GM06990 (cell line): ENCODE results near the gene ZFP36L1.

Experiments used
- DNase-seq: peaks from one replicate; pipeline ENCODE4 v3.0.0-alpha.2; 2011; ENCODE audit not compliant: insufficient read length; ENCODE audit errors: extremely low read depth
- H3K27me3 ChIP-seq: replicated peaks from 2 replicates; pipeline ENCODE4 v1.6.0; 2011; ENCODE audit warnings: low read length; ENCODE audit not compliant: control insufficient read depth, insufficient read depth
- H3K36me3 ChIP-seq: 2 replicates; pipeline ENCODE4 v1.5.1; 2011; ENCODE audit warnings: low read length; ENCODE audit not compliant: control insufficient read depth, insufficient read depth
- H3K4me3 ChIP-seq: replicated peaks from 2 replicates; pipeline ENCODE4 v1.5.1; 2011; ENCODE audit warnings: low read depth, mild to moderate bottlenecking, control low read depth, low read length
- CTCF ChIP-seq: IDR thresholded peaks from 2 replicates; pipeline ENCODE4 v1.5.1; 2011; ENCODE audit warnings: low read length, control low read depth, mild to moderate bottlenecking, inconsistent platforms; ENCODE audit not compliant: insufficient read depth, poor library complexity, severe bottlenecking

ZFP36L1 gene

GRCh38 chr14:68740788-68741476 lies 51.9 kb downstream of the ZFP36L1 start:
- Histone ChIP-seq H3K27me3 (no peaks in the 10 kb centered on the region), H3K4me3 (no peak overlapping the region), H3K36me3 (no peaks in the 10 kb centered on the region)
- TF ChIP-seq CTCF: no peak
- DNase-seq: no peak

- DNase-seq: no peak
- TF ChIP-seq CTCF: no peak
- Histone ChIP-seq H3K27me3 (no peaks in the 10 kb centered on the region), H3K36me3 (no peaks in the 10 kb centered on the region), H3K4me3 (no peak overlapping the region)
These were observed 53.2 kb downstream of the ZFP36L1 start for GRCh38 chr14:68739701-68740100.

GRCh38 chr14:68738559-68738958 lies 54.3 kb downstream of the ZFP36L1 start:
- TF ChIP-seq CTCF: no peak
- Histone ChIP-seq H3K4me3 (no peak overlapping the region), H3K36me3 (no peaks in the 10 kb centered on the region), H3K27me3 (no peaks in the 10 kb centered on the region)
- DNase-seq: no peak
